RPMI7951 (cell line): ENCODE measurements around the gene PHOSPHO1. TPM values are rescaled to one million over a fixed set of nuclear protein-coding genes. Genes with fewer than 3 reads are reported as not detected.

Experiments
- DNase-seq: peaks from one replicate; pipeline ENCODE4 v3.0.0-alpha.2; 2012; ENCODE audit warnings: low read depth
- total RNA-seq: library from RNA; depleted of rRNA; stranded (reverse); fragments of >200 nt; shearing (Covaris generic); gene quantifications from 2 replicates; pipeline ENCODE4 v1.2.3, GENCODE V29; 2014

Gene PHOSPHO1
- total RNA-seq, 1 experiment from 2014 or later = 0.48 TPM

DNA sequence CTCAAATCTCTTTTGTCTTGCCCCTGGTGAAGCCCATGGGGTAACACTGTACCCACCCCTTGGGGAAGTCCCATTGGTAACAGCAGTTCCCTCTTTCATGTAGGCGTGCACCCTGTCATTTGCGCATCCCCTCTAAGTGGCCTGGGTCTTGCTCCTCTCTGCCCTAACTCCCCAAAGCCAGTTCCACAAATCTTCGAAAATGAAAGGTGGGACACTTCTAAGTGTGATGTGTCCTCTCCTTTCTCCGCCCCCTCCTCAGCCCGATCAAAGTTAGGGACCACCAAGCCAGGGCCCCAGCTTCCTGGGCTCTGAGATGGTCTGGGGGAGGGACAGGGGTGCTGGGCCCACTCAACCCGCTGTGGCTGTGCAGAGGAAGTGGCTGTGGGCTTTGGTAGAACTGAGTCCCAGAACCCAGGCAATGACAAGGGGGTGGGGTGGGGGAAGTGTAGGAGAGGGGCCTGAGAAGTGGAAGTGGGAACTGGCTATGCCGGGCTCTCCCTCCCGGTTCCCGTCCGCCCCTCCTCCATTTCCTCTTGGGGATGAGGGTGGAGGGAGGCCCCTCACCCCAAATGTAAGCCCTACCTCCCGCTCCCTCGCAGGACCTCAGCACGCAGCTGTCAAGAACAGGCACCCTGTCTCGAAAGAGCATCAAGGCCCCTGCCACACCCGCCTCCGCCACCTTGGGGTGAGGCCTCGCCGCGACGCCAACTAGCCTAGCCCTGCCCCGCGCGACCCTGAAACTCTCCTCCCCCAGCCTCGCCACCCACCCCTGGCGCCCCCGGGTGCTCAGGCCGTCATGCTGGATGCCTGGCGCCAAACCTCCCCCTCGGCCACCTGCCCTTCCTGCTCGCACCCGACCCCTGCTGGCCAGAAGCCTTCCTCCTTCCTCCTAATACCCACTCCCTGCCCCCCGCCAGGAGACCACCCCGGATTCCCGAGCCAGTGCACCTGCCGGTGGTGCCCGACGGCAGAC lies 11.4 kb downstream of the PHOSPHO1 start:
- DNase-seq = no peak

DNA sequence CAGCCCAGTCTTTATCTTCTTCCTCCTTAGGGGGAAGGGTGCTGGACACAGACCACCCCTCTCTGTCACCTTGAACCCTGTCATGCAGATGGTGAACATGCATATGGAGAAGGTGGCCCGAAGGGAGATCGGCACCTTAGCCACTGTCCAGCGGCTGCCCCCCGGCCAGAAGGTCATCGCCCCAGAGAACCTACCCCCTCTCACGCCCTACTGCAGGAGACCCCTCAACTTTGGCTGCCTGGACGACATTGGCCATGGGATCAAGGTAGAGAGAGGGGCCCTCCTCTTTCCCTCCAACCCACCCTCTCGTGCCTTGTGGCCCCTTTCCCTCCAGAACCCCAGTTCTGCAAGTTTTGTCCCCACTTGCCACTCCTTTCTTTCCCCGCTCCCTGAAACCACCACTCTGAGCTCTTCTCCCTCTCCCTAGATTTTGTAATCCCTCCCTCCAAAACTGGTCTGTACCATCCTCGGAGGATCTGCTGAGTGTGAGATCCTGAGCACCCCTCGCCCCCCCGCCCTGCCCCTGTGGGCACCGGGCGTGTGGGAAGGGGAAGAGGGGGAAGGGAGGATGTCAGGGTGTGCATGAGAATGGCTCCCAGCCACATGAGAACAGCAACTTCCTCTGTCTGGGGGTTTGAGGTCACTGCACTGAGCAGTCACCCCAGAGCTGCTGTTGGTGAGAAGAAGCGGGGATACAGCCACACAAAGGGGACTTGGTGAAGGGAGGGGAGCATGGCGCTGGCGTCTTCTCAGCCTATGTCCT lies 12.8 kb downstream of the PHOSPHO1 start:
- no peak for DNase-seq

DNA sequence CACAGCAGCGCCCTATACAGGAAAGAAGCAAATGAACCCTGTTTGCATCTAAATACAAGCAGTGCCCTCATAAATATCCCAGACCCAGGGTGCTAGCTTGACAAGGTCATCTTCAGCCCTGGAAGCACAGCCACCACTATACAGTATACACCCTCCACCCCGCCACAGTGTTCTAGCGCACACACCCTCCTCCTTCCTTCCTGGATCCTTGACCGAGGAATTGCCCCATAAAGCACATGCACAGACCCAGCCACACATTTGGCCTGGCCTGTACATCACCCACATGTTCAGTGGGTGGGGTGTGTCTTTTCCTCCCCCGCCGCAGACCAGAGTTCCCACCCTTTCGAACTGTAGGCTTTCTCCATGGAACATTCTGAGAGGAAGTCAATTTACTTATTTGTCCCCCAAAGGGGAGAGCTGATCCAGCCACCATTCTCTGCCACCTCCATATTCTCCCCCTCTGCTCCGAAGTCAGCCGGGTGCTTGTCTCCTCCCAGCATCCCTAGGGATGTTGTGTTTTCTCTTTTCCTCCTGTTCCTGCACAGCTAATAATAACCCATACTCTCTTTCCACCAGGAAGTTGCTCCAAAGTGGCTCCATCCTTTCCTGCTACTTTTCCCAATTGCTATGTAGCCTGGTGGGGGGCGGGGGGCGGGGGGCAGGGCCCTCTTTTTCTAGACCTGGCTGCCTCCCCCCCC lies 13.5 kb downstream of the PHOSPHO1 start:
- no peak for DNase-seq

- no peak for DNase-seq
Measured at GRCh38 chr17:49216482-49216881, 14.1 kb downstream of the PHOSPHO1 start.

DNA sequence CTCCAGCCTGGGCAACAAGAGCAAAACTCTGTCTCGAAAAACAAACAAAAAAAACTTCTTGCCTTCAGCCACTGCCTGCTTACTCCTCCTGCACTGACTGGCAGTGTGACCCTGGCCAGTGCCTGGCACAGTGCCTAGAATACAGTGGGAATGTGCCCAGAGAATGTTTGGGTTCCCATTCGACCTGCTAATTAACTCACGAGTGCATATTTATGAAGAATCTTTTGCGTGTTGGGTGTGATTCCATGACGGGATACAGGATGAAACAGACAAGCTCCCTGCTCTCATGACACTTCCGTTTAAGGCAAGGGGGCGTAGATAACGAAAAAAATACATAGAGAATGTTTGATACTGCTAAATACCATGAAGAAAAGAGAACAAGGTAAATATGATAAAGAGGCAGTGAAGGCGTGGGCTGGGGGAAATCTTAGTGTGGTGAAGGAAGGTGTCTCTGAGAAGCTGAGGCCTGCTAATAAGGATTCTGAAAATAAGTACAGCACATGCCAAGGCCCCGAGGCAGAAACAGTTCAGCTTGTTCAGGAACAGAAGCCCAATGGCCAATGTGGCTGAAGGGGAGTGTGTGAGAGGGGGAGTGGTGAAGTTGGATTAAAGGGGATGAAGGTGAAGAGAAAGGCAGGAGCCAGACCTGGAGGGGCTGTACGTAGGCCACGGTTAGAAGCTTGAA lies 15.8 kb downstream of the PHOSPHO1 start:
- no peak for DNase-seq

DNA sequence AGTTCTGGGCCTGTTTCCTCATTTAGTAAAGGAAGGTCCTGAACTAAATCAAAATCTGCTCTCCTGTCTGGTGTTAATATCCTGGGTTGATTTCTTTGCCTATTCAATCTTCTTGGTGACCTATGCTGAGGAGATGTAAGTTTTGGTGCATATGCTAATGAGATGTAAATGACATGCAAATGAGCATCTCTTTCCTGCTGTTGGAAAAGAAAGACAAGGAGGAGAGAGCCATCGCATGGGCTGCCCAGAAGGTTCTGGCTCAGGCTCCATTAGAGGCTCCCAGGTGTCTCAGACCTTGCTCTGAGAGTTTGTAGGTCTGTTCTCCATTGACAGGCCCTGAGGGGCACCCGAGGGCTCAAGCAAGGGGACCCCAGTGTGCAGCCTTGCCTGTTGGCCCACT lies 16.7 kb downstream of the PHOSPHO1 start:
- no peak for DNase-seq

- no peak for DNase-seq
Measured at GRCh38 chr17:49213399-49213798, 17.2 kb downstream of the PHOSPHO1 start.

DNA sequence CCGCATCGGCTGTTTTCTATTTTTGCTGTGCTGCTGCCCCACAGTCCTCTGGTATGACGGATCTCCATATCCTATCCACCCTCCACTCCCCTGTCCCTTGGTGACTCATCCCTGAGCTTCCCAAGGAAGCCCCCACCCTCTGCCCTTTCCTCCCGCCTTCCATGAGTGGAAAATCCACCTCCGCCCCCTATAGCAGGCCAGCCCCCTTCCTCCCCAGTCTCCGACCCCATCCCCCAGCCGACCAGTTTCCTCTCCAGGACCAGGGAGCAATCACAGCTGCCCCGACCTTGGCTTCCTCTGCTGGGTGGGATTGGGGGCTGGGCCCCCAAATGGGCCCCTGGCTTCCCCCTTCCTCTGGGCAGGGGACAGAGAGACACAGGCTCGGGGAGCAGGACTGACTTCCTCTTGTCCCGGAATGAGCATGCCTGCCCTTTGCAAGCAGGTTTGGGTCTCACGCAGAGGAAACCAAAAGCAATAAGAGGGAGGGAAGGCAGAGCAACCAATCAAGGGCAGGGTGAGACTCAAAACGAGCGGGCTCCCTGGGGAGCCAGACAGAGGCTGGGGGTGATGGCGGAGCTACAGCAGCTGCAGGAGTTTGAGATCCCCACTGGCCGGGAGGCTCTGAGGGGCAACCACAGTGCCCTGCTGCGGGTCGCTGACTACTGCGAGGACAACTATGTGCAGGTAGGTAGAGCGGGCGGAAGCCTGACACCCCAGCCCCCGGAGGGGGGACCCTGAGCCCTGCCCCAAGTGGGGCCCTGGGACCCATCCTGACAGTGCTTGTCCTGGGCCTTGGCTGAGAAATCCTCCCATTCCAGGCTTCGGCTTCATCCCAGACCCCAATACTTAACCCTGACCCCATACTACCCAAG lies 20.2 kb downstream of the PHOSPHO1 start, which contains the start of the genes ABI3 and GNGT2:
TSS of gene ABI3 (plus strand) at position 550 of the 872 bp plus-strand sequence. CDS start at position 568, 18 bp downstream.
TSS of gene GNGT2 (minus strand) at position 417 of the 872 bp plus-strand sequence. CDS start 3,152 bp downstream, outside the sequence.
- peak; percentile 51 for DNase-seq

GRCh38 chr17:49209061-49209571 lies 21.5 kb downstream of the PHOSPHO1 start:
- DNase-seq = peak; percentile 25

DNA sequence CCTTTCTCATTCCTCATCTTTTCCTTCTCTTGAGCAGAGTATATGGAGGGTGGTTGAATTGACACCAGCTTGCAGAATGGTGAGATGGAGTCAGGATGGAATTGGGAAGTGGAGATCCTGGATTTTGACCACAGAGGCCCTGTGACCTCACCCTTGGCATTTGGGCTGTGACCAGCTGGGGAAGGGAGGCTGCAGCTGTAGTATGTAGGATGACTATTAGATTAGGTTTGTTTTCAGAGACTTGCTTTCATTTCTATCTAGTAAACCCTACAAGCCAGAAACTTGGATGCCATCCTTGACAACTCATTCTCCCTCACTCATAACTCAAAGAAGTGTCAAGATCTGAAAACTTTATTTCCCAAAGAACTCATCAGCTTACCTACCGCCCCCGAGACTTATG lies 26.1 kb downstream of the PHOSPHO1 start:
- peak; percentile 34 for DNase-seq

GRCh38 chr17:49203796-49204195 lies 26.8 kb downstream of the PHOSPHO1 start:
- DNase-seq = no peak

- DNase-seq = no peak
Measured at GRCh38 chr17:49201481-49201927, 29.1 kb downstream of the PHOSPHO1 start.

DNA sequence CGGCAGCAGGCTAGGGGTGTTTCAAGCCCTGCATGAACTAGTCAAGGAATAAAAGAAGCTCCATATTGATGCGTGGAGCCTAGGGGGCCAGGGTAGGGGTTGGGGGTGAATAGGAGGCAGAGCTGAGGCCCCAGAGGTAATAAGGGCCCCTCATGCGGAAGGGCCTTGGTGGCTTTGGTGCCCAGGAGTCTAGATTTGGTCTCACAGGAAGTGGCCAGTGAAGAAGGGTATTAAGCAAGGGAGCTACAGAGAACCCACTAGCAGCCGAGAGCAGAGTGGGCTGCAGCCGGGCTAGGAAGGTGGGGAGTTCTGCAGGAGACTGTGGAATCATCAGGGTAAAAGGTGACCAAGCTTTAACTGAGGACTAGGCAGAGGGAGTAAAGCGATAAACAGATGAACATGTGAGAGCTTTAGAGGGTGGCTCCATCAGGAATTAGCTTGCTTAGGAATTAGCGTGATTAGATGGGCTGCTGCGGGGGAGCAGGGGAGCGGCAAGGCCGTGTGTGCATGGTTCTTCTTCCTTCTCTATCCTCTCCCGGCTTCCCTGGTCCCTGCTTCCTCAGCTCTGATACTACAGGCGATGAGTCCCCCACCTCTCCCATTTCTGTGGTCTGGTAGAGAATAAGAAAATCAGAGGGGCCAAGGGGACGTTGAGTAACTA lies 30.0 kb downstream of the PHOSPHO1 start:
- no peak for DNase-seq

DNA sequence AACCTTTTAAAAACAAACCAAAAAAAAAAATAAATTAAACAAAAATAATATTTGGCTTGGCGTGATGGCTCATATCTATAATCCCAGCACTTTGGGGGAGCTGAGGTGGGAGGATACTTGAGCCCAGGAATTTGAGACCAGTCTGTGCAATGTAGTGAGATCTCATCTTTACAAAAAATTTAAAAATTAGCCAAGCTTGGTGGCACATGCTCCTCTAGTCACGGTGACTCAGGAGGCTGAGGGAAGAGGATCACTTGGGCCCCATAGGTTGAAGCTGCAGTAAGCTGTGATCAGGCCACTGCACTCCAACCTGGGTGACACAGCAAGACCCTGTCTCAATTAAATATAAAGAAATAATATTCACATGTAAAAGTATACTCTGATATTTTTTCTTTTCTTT lies 32.4 kb downstream of the PHOSPHO1 start:
- DNase-seq = no peak

GRCh38 chr17:49197346-49197998 lies 33.1 kb downstream of the PHOSPHO1 start:
- DNase-seq = no peak

DNA sequence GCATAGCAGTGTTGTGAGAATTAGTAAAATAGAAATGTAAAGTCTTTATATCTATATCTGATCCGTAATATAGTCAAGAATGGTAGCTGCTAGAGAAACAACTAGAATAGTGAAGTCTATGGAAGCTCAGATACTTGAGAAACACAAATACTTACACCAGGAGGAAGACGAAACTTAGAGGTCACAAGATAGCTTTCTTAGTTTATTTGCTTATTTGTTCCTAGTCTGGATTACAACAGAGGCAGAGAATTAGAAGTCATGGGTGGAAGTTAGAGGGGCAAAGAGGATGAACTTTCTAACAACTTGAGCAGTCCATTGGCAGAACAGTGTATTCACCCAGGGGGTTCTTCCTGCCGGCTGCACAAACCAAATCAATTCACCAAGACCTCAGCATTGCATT lies 34.1 kb downstream of the PHOSPHO1 start:
- DNase-seq = no peak

GRCh38 chr17:49195751-49196150 lies 34.8 kb downstream of the PHOSPHO1 start:
- no peak for DNase-seq

- DNase-seq = no peak
Measured at GRCh38 chr17:49194297-49194607, 36.3 kb downstream of the PHOSPHO1 start.
